Right lung (tissue), 5 donors: ENCODE data around the gene F10. TPM values are rescaled to one million over a fixed set of nuclear protein-coding genes. Genes with fewer than 3 reads are reported as not detected.

ENCODE experiments used
- DNase-seq, 2 donors: peaks; one replicate each; pipeline ENCODE4 v3.0.0-alpha.2; 2013
- polyA plus RNA-seq, 5 donors: library from polyadenylated mRNA; unstranded; fragments of 120-200 nt; gene quantifications; one replicate each; pipeline versions ENCODE4 v1.2.1 to v1.2.3, GENCODE V29; 2013; ENCODE audit warnings: inconsistent platforms in 1 of 5, low replicate concordance in 1 of 5; ENCODE audit not compliant: insufficient read length in 5 of 5, insufficient read depth in 1 of 5

Gene F10
- polyA plus RNA-seq, 5 donors: 13.9 to 20.4 (median 14.5) TPM

GRCh38 chr13:113084943-113085540 lies 37.6 kb upstream of the F10 start:
- DNase-seq: no peak

GRCh38 chr13:113086031-113086750 lies 36.4 kb upstream of the F10 start:
- no peak for DNase-seq

GRCh38 chr13:113086991-113087922 lies 35.3 kb upstream of the F10 start:
- DNase-seq: no peak

GRCh38 chr13:113087923-113088690 lies 34.5 kb upstream of the F10 start:
- DNase-seq: no peak

- no peak for DNase-seq
These were observed 33.9 kb upstream of the F10 start for GRCh38 chr13:113088691-113089020.

GRCh38 chr13:113089693-113090414 lies 32.7 kb upstream of the F10 start:
- DNase-seq: no peak

- DNase-seq: no peak
These were observed 32.2 kb upstream of the F10 start for GRCh38 chr13:113090415-113090770.

- DNase-seq: no peak
These were observed 31.8 kb upstream of the F10 start for GRCh38 chr13:113090806-113091205.

- DNase-seq: no peak
These were observed 31.3 kb upstream of the F10 start for GRCh38 chr13:113091211-113091771.

- DNase-seq: no peak
These were observed 30.5 kb upstream of the F10 start for GRCh38 chr13:113091891-113092775.

GRCh38 chr13:113092776-113093579 lies 29.6 kb upstream of the F10 start:
- DNase-seq: no peak

GRCh38 chr13:113093580-113094409 lies 28.8 kb upstream of the F10 start:
- no peak for DNase-seq

- DNase-seq: no peak
These were observed 28.2 kb upstream of the F10 start for GRCh38 chr13:113094410-113094800.

- no peak for DNase-seq
These were observed 27.2 kb upstream of the F10 start for GRCh38 chr13:113095146-113096051.

- no peak for DNase-seq
These were observed 26.4 kb upstream of the F10 start for GRCh38 chr13:113096052-113096744.

- DNase-seq: no peak
These were observed 25.8 kb upstream of the F10 start for GRCh38 chr13:113096745-113097305.
